GM23248 (cell line): ENCODE results near the gene SCG5.

Experiments
- EZH2 ChIP-seq: fragments of 200-600 bp; sonication (generic); IDR thresholded peaks from 2 replicates; pipeline ENCODE4 v1.6.1; 2018; ENCODE audit warnings: antibody characterized with exemption, mild to moderate bottlenecking; ENCODE audit not compliant: insufficient read depth, poor library complexity, severe bottlenecking
- EZH2phosphoT487 ChIP-seq: fragments of 200-600 bp; sonication (generic); IDR thresholded peaks from 2 replicates; pipeline ENCODE4 v1.6.1; 2018; ENCODE audit warnings: antibody characterized with exemption, moderate library complexity, mild to moderate bottlenecking, low read depth; ENCODE audit not compliant: insufficient read depth

GRCh38 chr15:32701863-32702262, 60.4 kb downstream of the SCG5 start:
- TF ChIP-seq EZH2phosphoT487 (no peak), EZH2 (no peak)
